ENCODE data around the gene SEMA7A.
"Not testable (repeated sequence)": the region's sequence is repeated elsewhere in the genome, so short reads cannot be mapped to it uniquely, and the experiment has no call there.

Gene SEMA7A

DNA sequence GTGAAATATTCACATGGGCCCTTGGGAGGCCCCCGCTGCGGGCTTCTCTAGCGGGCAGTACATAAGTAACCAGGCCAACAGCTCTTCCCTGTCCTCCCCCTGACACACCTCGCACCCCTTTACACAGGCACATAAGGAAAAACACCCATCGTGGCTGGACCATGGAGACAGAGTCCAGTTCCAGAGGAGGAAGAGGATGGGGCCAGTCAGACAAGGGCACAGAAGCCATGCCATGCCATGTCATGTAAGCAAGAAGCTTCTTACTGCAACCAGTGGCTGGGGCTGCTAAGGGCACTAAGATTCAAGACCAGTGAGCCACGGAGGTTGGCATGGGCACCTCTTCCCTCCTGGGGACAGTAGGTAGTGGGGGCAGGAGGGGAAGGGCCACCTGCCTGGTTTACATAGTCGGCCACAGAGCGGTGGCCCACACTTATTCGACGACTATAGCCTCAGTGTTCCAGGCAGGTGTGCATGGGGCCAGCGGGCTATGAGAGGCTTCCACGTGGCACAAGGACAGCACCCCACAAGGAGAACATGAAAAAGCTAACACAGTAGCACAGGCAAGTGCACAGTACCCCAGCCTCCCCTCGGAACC is 60.6 kb downstream of the SEMA7A start:
- DNase-seq (ENCODE audit: low read depth in 2 of 2) = no peak

DNA sequence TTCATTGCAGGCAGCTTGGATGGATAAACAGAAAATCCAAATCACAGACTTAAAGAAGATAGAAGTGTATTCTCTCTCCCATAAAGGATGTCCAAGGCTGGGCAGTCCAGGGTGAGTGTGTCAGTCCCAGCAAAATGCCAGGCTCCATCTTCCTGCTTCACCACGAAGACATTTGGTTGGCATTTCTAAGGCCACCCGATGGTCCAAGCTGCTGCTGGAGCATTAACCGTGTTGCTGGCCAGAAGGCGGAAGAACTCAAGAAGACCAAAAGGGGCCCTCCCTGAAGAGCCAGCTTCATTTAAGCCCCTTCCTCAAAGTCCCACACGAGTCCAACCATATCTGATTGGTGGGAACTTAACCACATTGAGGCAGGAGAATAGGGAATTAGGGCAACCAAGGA is 63.3 kb downstream of the SEMA7A start:
- no peak for DNase-seq (ENCODE audit: low read depth in 2 of 2)

DNA sequence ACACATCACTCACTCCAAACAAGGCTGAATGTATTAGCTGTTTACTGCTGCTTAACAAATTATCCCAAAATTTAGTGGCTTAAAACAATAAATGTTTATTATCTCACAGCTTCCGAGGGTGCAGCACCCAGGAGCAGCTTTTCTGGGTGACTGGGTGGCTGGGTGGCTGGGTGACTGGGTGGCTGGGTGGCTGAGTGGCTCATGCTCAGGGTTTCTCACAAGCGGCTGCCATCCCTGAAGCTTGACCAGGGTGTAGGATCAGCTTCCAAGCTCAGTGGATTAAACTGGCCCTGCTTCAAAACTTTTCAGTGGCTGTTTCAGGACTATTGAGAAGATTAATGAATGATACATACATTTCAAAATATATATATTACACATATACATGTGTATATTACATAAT is 64.0 kb downstream of the SEMA7A start:
- DNase-seq (ENCODE audit: low read depth in 2 of 2) = no peak

- DNase-seq (ENCODE audit: low read depth in 2 of 2) = no peak
Observed at GRCh38 chr15:74369084-74369745, 64.5 kb downstream of the SEMA7A start.

- no peak for DNase-seq (ENCODE audit: low read depth in 2 of 2)
Observed at GRCh38 chr15:74368121-74368520, 65.6 kb downstream of the SEMA7A start.

GRCh38 chr15:74367296-74367854 is 66.4 kb downstream of the SEMA7A start, which contains the start of gene CYP11A1:
CYP11A1 (minus strand) TSS chr15:74367646; CDS start chr15:74367585, 61 bp downstream.
- no peak for DNase-seq (ENCODE audit: low read depth in 2 of 2)

DNA sequence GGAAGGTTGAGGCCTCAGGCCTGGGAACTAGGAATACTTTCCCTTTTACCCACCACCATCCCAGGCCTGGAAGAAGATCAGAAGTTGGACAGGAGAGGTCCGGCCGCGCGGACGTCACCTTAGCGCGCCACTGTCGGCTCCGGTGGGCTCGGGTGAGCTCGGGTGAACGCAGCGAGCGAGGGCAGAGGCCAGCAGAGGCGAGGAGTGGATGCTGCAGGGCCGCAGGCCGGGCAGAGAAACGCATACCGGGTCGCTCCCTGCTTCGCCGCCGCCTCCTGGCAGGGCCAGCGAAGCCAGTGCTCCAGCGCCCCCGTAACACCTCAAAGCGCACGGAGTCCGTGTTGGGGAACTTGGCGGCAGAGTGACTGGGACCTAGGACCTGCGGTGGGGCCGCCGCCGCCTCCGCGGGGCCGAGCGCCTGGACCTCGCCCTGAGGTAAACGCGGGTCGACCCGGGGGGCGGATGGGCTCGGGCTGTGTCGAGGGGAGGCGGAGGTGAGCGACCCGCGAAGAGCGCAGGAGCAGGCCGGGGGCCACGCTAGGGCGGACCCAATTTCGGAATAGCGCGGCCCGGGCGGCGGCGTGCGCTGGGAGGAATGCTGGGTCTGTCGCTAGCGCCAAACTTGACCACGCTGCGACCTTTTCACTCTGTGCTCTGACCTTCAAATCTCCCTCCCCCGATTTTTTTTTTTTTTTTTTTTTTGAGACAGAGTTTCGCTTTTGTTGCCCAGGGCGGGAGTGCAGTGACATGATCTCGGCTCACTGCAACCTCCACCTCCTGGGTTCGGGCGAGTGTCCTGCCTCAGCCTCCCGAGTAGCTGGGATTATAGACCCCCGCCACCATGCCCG is 67.9 kb downstream of the SEMA7A start:
- no peak for DNase-seq (ENCODE audit: low read depth in 2 of 2)

DNA sequence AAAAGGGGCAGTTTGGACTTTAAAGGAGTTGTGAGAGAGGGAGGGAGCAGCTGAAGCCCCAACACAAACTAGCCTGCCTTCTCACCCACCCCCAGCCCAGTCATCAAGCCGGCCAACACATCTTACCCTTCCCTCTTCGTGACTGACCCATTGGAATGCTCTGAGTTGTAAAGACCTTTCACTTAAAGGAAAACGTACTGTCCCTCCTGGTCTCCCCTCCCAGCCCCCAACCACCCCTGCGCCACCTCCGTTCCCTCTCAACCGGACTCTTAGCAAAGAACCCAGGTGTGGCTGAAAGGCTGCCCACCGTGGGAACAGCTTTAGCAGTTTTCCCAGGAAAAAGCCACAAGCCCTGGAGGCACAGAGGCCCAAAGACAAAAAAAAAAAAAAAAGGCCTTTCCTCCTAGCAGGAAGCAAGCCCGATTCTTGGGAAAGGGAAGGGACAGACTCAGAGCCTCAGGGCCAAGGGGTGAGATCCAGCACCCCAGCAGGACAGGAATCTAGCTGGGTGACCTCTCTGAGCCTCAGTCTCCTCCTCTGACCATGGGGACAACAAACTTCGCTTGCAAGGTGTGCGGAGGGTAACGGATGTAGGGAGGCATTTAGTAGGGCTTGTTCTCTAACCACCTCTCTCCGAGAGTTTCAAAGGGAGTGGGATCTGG is 68.7 kb downstream of the SEMA7A start:
- no peak for DNase-seq (ENCODE audit: low read depth in 2 of 2)

DNA sequence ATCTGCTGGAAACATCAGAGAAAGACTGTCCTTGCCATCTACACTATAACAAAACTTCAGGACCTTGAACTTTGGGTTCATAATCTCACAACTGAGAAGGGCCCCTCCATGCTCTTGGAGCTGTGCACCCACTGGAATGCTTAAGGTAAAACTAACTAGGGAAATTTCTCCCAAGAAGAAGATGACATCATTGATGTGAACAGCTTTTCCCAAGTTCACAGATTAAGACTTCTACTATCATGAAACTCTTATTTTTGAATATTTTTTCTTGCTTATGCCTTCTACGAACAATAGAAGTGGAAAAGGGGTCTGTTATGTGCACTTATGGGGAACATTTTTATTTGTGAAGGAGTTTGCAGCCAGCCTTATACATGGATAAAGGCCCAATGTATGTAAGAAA is 71.3 kb downstream of the SEMA7A start:
- no peak for DNase-seq (ENCODE audit: low read depth in 2 of 2)

DNA sequence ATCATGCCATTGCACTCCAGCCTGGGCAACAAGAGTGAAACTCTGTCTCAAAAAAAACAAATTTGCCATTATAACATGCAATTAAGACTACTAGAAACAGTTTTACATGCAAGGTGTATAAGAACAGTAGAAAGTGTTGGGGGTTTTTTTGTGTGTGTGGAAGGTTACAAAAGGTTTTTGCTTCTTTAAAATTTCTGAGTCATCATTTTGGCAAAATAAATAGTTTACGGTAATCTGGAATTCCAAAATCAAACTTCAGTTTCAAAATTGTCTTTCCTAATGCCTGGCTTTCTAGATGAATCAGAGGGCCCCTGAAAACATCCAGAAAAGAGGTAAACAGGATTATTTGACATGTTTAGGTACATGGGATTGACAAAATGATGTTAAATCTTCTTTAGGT is 72.9 kb downstream of the SEMA7A start:
- not testable (repeated sequence) for DNase-seq (ENCODE audit: low read depth in 2 of 2)

DNA sequence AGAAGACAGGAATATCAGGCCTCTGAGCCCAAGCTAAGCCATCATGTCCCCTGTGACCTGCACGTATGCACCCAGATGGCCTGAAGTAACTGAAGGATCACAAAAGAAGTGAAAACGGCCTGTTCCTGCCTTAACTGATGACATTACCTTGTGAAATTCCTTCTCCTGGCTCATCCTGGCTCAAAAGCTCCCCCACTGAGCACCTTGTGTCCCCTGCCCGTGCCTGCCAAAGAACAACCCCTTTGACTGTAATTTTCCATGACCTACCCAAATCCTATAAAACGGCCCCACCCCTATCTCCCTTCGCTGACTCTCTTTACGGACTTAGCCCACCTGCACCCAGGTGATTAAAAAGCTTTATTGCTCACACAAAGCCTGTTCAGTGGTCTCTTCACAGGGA is 74.4 kb downstream of the SEMA7A start:
- not testable (repeated sequence) for DNase-seq (ENCODE audit: low read depth in 2 of 2)

Measured in stimulated activated CD8-positive, alpha-beta memory T cell treated with anti-CD3 and anti-CD28 coated beads, Interleukin-7, amount 100 ng/mL, for 1 hour (primary cell).